HEK293 (cell line): ENCODE measurements around the gene ROBO4.

Source experiments
- FEZF1 ChIP-seq: fragments of 450-650 bp; formaldehyde crosslinking; IDR thresholded peaks from 2 replicates; pipeline ENCODE4 v1.5.1; 2016; ENCODE audit warnings: missing biosample characterization, missing genetic modification characterization
- HIC1 ChIP-seq: fragments of 450-650 bp; formaldehyde crosslinking; IDR thresholded peaks from 2 replicates; pipeline ENCODE4 v1.5.1; 2016; ENCODE audit warnings: missing biosample characterization, missing genetic modification characterization
- KLF1 ChIP-seq: fragments of 450-650 bp; formaldehyde crosslinking; IDR thresholded peaks from 2 replicates; pipeline ENCODE4 v1.5.1; 2016; ENCODE audit warnings: missing biosample characterization, missing genetic modification characterization
- KLF16 ChIP-seq: fragments of 450-650 bp; formaldehyde crosslinking; IDR thresholded peaks from 2 replicates; pipeline ENCODE4 v1.5.1; 2017; ENCODE audit warnings: missing biosample characterization, missing genetic modification characterization
- PRDM10 ChIP-seq: fragments of 450-650 bp; formaldehyde crosslinking; IDR thresholded peaks from 2 replicates; pipeline ENCODE4 v1.5.1; 2016; ENCODE audit warnings: missing biosample characterization, missing genetic modification characterization
- RBAK ChIP-seq: fragments of 450-650 bp; formaldehyde crosslinking; IDR thresholded peaks from 2 replicates; pipeline ENCODE4 v1.5.1; 2016; ENCODE audit warnings: missing biosample characterization, missing genetic modification characterization
- REPIN1 ChIP-seq: fragments of 450-650 bp; formaldehyde crosslinking; IDR thresholded peaks from 2 replicates; pipeline ENCODE4 v1.5.1; 2017; ENCODE audit warnings: missing biosample characterization, missing genetic modification characterization, low read depth
- SCRT1 ChIP-seq: fragments of 450-650 bp; formaldehyde crosslinking; IDR thresholded peaks from 2 replicates; pipeline ENCODE4 v1.5.1; 2016; ENCODE audit warnings: missing biosample characterization, missing genetic modification characterization, borderline replicate concordance
- SETDB1 ChIP-seq: IDR thresholded peaks from one replicate; pipeline ENCODE4 v1.6.1; 2017; ENCODE audit warnings: mild to moderate bottlenecking, low read length, moderate library complexity, mixed read lengths; ENCODE audit not compliant: insufficient read length
- SP7 ChIP-seq: fragments of 450-650 bp; formaldehyde crosslinking; IDR thresholded peaks from 2 replicates; pipeline ENCODE4 v1.5.1; 2016; ENCODE audit warnings: missing biosample characterization, missing genetic modification characterization
- ZBTB11 ChIP-seq: fragments of 450-650 bp; formaldehyde crosslinking; conservative IDR thresholded peaks from 2 replicates; pipeline ENCODE4 v1.5.1; 2016; ENCODE audit warnings: low read depth, missing biosample characterization, missing genetic modification characterization
- ZBTB48 ChIP-seq: fragments of 450-650 bp; formaldehyde crosslinking; IDR thresholded peaks from 2 replicates; pipeline ENCODE4 v1.5.1; 2016; ENCODE audit warnings: missing biosample characterization, missing genetic modification characterization
- ZFHX2 ChIP-seq: fragments of 450-650 bp; formaldehyde crosslinking; conservative IDR thresholded peaks from 2 replicates; pipeline ENCODE4 v1.5.1; 2016; ENCODE audit warnings: missing biosample characterization, missing genetic modification characterization
- ZFP41 ChIP-seq: fragments of 450-650 bp; formaldehyde crosslinking; IDR thresholded peaks from 2 replicates; pipeline ENCODE4 v1.5.1; 2016; ENCODE audit warnings: missing biosample characterization, missing genetic modification characterization, borderline replicate concordance
- ZNF146 ChIP-seq: fragments of 450-650 bp; formaldehyde crosslinking; IDR thresholded peaks from 2 replicates; pipeline ENCODE4 v1.5.1; 2016; ENCODE audit warnings: missing biosample characterization, missing genetic modification characterization
- ZNF184 ChIP-seq: fragments of 450-650 bp; IDR thresholded peaks from 2 replicates; pipeline ENCODE4 v1.5.1; 2018; ENCODE audit warnings: missing biosample characterization, mild to moderate bottlenecking, missing genetic modification characterization
- ZNF23 ChIP-seq: fragments of 450-650 bp; formaldehyde crosslinking; IDR thresholded peaks from 2 replicates; pipeline ENCODE4 v1.5.1; 2016; ENCODE audit warnings: missing biosample characterization, missing genetic modification characterization, borderline replicate concordance
- ZNF248 ChIP-seq: fragments of 450-650 bp; formaldehyde crosslinking; IDR thresholded peaks from 2 replicates; pipeline ENCODE4 v1.5.1; 2017; ENCODE audit warnings: missing biosample characterization, missing genetic modification characterization
- ZNF311 ChIP-seq: fragments of 450-650 bp; formaldehyde crosslinking; IDR thresholded peaks from 2 replicates; pipeline ENCODE4 v1.5.1; 2017; ENCODE audit warnings: missing biosample characterization, missing genetic modification characterization, borderline replicate concordance
- ZNF324 ChIP-seq: fragments of 450-650 bp; formaldehyde crosslinking; IDR thresholded peaks from 2 replicates; pipeline ENCODE4 v1.5.1; 2016; ENCODE audit warnings: missing biosample characterization, missing genetic modification characterization
- ZNF341 ChIP-seq: fragments of 450-650 bp; formaldehyde crosslinking; IDR thresholded peaks from 2 replicates; pipeline ENCODE4; 2016; ENCODE audit warnings: low read depth, missing biosample characterization, missing genetic modification characterization
- ZNF518A ChIP-seq: fragments of 450-650 bp; formaldehyde crosslinking; conservative IDR thresholded peaks from 2 replicates; pipeline ENCODE4 v1.5.1; 2016; ENCODE audit warnings: low read depth, missing biosample characterization, missing genetic modification characterization
- ZNF658 ChIP-seq: fragments of 450-650 bp; formaldehyde crosslinking; IDR thresholded peaks from 2 replicates; pipeline ENCODE4; 2016; ENCODE audit warnings: missing biosample characterization, missing genetic modification characterization
- ZNF677 ChIP-seq: fragments of 450-650 bp; IDR thresholded peaks from 2 replicates; pipeline ENCODE4 v1.5.0; 2018; ENCODE audit warnings: missing biosample characterization, mild to moderate bottlenecking, missing genetic modification characterization, moderate library complexity
- ZNF707 ChIP-seq: fragments of 450-650 bp; formaldehyde crosslinking; IDR thresholded peaks from 2 replicates; pipeline ENCODE4 v1.5.1; 2016; ENCODE audit warnings: missing biosample characterization, missing genetic modification characterization
- ZNF791 ChIP-seq: fragments of 450-650 bp; formaldehyde crosslinking; IDR thresholded peaks from 2 replicates; pipeline ENCODE4 v1.5.1; 2016; ENCODE audit warnings: missing biosample characterization, missing genetic modification characterization

The ROBO4 gene

GRCh38 chr11:124839128-124839971 is 58.3 kb downstream of the ROBO4 start (continued):
- TF ChIP-seq ZNF518A (tag by site-specific recombination) (no peak), ZNF324 (tag by site-specific recombination) (no peak), ZNF341 (no peak), ZNF311 (tag by site-specific recombination) (no peak), SETDB1 (no peak), ZFHX2 (peak; percentile 97), ZBTB11 (tag by site-specific recombination) (no peak), ZNF248 (tag by site-specific recombination) (no peak), ZNF146 (tag by site-specific recombination) (no peak), ZNF658 (tag by site-specific recombination) (no peak), KLF1 (tag by site-specific recombination) (no peak), REPIN1 (tag by site-specific recombination) (no peak), RBAK (no peak), KLF16 (tag by site-specific recombination) (no peak), ZBTB48 (tag by site-specific recombination) (no peak), ZNF23 (tag by site-specific recombination) (no peak), ZNF184 (tag by site-specific recombination) (no peak), HIC1 (tag by site-specific recombination) (no peak), ZNF707 (tag by site-specific recombination) (no peak), PRDM10 (tag by site-specific recombination) (peak; percentile 90), ZNF791 (tag by site-specific recombination) (no peak), ZNF677 (tag by site-specific recombination) (no peak), SP7 (0 out of 2 replicates have a peak, but pooled peaks have one; percentile 18), SCRT1 (tag by site-specific recombination) (no peak), FEZF1 (peak; percentile 84), ZFP41 (tag by site-specific recombination) (no peak)
